HEK293 (cell line): ENCODE data around the gene SLC52A3.

Experiments used
- CTCF ChIA-PET: fragments of 350-600 bp; formaldehyde crosslinking; extraction: SDS; loops from one replicate; lab custom pipeline; 2021; ENCODE audit warnings: antibody characterized with exemption; lab: Yijun Ruan, JAX
- POLR2A ChIA-PET: fragments of 300-600 bp; formaldehyde crosslinking; extraction: SDS; loops from one replicate; lab custom pipeline; 2020; ENCODE audit warnings: antibody characterized with exemption, inconsistent platforms; lab: Yijun Ruan, JAX
- H3K27ac ChIP-seq: fragments of 200-500 bp; sonication (Bioruptor generic); 2 replicates; pipeline ENCODE4 v1.5.1; 2014; ENCODE audit warnings: low read depth, low read length, control low read depth, inconsistent platforms; ENCODE audit errors: extremely low read depth
- H3K36me3 ChIP-seq, 2 experiments: fragments of 200-500 bp in 1 of 2; sonication (Bioruptor generic) in 1 of 2; 1 replicate in 1 of 2; 2 replicates in 1 of 2; pipeline ENCODE4 v1.5.1; 2014 to 2017; ENCODE audit warnings: inconsistent platforms in 2 of 2, low read length in 2 of 2; ENCODE audit not compliant: control insufficient read depth in 2 of 2, insufficient read depth in 1 of 2
- H3K4me1 ChIP-seq: fragments of 200-500 bp; sonication (Bioruptor generic); 2 replicates; pipeline ENCODE4 v1.5.1; 2014; ENCODE audit warnings: mild to moderate bottlenecking, low read length, inconsistent platforms; ENCODE audit not compliant: control insufficient read depth, insufficient read depth
- H3K4me3 ChIP-seq: 2 replicates; pipeline ENCODE4 v1.5.1; 2011; ENCODE audit warnings: low read depth, mild to moderate bottlenecking, control low read depth, low read length, moderate library complexity
- H3K9me3 ChIP-seq: fragments of 200-500 bp; sonication (Bioruptor generic); 2 replicates; pipeline ENCODE4 v1.5.1; 2014; ENCODE audit warnings: low read depth, low read length, inconsistent platforms; ENCODE audit not compliant: control insufficient read depth, insufficient read depth
- GLI4 ChIP-seq: fragments of 450-650 bp; formaldehyde crosslinking; IDR thresholded peaks from 2 replicates; pipeline ENCODE4 v1.5.1; 2016; ENCODE audit warnings: missing biosample characterization, missing genetic modification characterization
- YY1 ChIP-seq: fragments of 450-650 bp; formaldehyde crosslinking; IDR thresholded peaks from 2 replicates; pipeline ENCODE4 v1.5.1; 2018; ENCODE audit warnings: missing biosample characterization, missing genetic modification characterization
- ZBTB21 ChIP-seq: fragments of 450-650 bp; formaldehyde crosslinking; IDR thresholded peaks from 2 replicates; pipeline ENCODE4 v1.5.1; 2017; ENCODE audit warnings: missing biosample characterization, missing genetic modification characterization
- ZNF112 ChIP-seq: fragments of 450-650 bp; formaldehyde crosslinking; IDR thresholded peaks from 2 replicates; pipeline ENCODE4 v1.5.0; 2017; ENCODE audit warnings: missing biosample characterization, missing genetic modification characterization
- ZNF19 ChIP-seq: fragments of 450-650 bp; formaldehyde crosslinking; IDR thresholded peaks from 2 replicates; pipeline ENCODE4; 2016; ENCODE audit warnings: missing biosample characterization, missing genetic modification characterization, low read depth
- ZNF2 ChIP-seq: fragments of 450-650 bp; formaldehyde crosslinking; IDR thresholded peaks from 2 replicates; pipeline ENCODE4 v1.5.1; 2016; ENCODE audit warnings: missing biosample characterization, missing genetic modification characterization
- ZNF214 ChIP-seq: fragments of 450-650 bp; formaldehyde crosslinking; IDR thresholded peaks from 2 replicates; pipeline ENCODE4 v1.5.1; 2017; ENCODE audit warnings: missing biosample characterization, mild to moderate bottlenecking, missing genetic modification characterization, borderline replicate concordance
- ZNF324 ChIP-seq: fragments of 450-650 bp; formaldehyde crosslinking; IDR thresholded peaks from 2 replicates; pipeline ENCODE4 v1.5.1; 2016; ENCODE audit warnings: missing biosample characterization, missing genetic modification characterization
- ZNF341 ChIP-seq: fragments of 450-650 bp; formaldehyde crosslinking; IDR thresholded peaks from 2 replicates; pipeline ENCODE4; 2016; ENCODE audit warnings: low read depth, missing biosample characterization, missing genetic modification characterization
- ZNF514 ChIP-seq: fragments of 450-650 bp; formaldehyde crosslinking; IDR thresholded peaks from 2 replicates; pipeline ENCODE4 v1.5.1; 2016; ENCODE audit warnings: missing biosample characterization, missing genetic modification characterization
- ZNF521 ChIP-seq: fragments of 450-650 bp; formaldehyde crosslinking; IDR thresholded peaks from 2 replicates; pipeline ENCODE4 v1.5.1; 2017; ENCODE audit warnings: missing biosample characterization, mild to moderate bottlenecking, missing genetic modification characterization
- ZNF558 ChIP-seq: fragments of 450-650 bp; formaldehyde crosslinking; IDR thresholded peaks from 2 replicates; pipeline ENCODE4 v1.5.1; 2016; ENCODE audit warnings: missing biosample characterization, missing genetic modification characterization
- ZNF585B ChIP-seq: fragments of 450-650 bp; formaldehyde crosslinking; IDR thresholded peaks from 2 replicates; pipeline ENCODE4 v1.5.1; 2016; ENCODE audit warnings: missing biosample characterization, missing genetic modification characterization
- ZNF596 ChIP-seq: fragments of 450-650 bp; IDR thresholded peaks from 2 replicates; pipeline ENCODE4 v1.5.0; 2018; ENCODE audit warnings: missing biosample characterization, mild to moderate bottlenecking, missing genetic modification characterization, moderate library complexity
- ZNF600 ChIP-seq: fragments of 450-650 bp; formaldehyde crosslinking; IDR thresholded peaks from 2 replicates; pipeline ENCODE4 v1.5.1; 2016; ENCODE audit warnings: missing biosample characterization, missing genetic modification characterization
- ZNF660 ChIP-seq: fragments of 450-650 bp; IDR thresholded peaks from 2 replicates; pipeline ENCODE4 v1.5.1; 2018; ENCODE audit warnings: missing biosample characterization, mild to moderate bottlenecking, missing genetic modification characterization
- TF ChIP-seq, protein P1 (sequence below): fragments of 450-650 bp; formaldehyde crosslinking; IDR thresholded peaks from 2 replicates; pipeline ENCODE4 v1.5.0; 2017; ENCODE audit warnings: missing biosample characterization, missing genetic modification characterization, borderline replicate concordance
- TF ChIP-seq, protein P2 (sequence below): fragments of 450-650 bp; formaldehyde crosslinking; IDR thresholded peaks from 2 replicates; pipeline ENCODE4 v1.5.1; 2016; ENCODE audit warnings: missing biosample characterization, missing genetic modification characterization, low read depth
- TF ChIP-seq, protein P3 (sequence below): fragments of 450-650 bp; formaldehyde crosslinking; IDR thresholded peaks from 2 replicates; pipeline ENCODE4 v1.5.1; 2016; ENCODE audit warnings: missing biosample characterization, missing genetic modification characterization, borderline replicate concordance
- TF ChIP-seq, protein P4 (sequence below): fragments of 450-650 bp; formaldehyde crosslinking; optimal IDR thresholded peaks from 2 replicates; pipeline ENCODE3; 2016; ENCODE audit warnings: missing biosample characterization, mild to moderate bottlenecking, missing genetic modification characterization
- TF ChIP-seq, protein P5 (sequence below): fragments of 450-650 bp; formaldehyde crosslinking; IDR thresholded peaks from 2 replicates; pipeline ENCODE4 v1.5.1; 2016; ENCODE audit warnings: missing biosample characterization, missing genetic modification characterization

The SLC52A3 gene

DNA sequence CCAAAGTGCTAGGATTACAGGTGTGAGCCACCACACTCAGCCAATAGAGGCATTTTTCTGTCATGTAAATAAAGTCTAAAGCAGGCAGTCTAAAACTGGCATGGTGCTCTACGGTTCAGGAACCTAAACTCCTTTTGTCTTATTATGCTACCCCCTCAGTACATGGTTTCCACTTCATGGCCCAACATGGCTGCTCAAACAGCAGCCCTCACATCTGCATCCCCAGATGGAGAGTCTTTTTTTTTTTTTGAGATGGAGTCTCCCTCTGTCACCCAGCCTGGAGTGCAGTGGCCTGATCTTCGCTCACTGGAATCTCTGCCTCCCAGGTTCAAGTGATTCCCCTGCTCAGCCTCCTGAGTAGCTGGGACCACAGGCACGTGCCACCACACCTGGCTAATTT lies 38.3 kb downstream of the SLC52A3 start (continued):
- TF ChIP-seq, protein P1, sequence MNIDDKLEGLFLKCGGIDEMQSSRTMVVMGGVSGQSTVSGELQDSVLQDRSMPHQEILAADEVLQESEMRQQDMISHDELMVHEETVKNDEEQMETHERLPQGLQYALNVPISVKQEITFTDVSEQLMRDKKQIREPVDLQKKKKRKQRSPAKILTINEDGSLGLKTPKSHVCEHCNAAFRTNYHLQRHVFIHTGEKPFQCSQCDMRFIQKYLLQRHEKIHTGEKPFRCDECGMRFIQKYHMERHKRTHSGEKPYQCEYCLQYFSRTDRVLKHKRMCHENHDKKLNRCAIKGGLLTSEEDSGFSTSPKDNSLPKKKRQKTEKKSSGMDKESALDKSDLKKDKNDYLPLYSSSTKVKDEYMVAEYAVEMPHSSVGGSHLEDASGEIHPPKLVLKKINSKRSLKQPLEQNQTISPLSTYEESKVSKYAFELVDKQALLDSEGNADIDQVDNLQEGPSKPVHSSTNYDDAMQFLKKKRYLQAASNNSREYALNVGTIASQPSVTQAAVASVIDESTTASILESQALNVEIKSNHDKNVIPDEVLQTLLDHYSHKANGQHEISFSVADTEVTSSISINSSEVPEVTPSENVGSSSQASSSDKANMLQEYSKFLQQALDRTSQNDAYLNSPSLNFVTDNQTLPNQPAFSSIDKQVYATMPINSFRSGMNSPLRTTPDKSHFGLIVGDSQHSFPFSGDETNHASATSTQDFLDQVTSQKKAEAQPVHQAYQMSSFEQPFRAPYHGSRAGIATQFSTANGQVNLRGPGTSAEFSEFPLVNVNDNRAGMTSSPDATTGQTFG (tag by site-specific recombination), result no peak
- TF ChIP-seq ZNF214 (tag by site-specific recombination), result no peak
- TF ChIP-seq, protein P2, sequence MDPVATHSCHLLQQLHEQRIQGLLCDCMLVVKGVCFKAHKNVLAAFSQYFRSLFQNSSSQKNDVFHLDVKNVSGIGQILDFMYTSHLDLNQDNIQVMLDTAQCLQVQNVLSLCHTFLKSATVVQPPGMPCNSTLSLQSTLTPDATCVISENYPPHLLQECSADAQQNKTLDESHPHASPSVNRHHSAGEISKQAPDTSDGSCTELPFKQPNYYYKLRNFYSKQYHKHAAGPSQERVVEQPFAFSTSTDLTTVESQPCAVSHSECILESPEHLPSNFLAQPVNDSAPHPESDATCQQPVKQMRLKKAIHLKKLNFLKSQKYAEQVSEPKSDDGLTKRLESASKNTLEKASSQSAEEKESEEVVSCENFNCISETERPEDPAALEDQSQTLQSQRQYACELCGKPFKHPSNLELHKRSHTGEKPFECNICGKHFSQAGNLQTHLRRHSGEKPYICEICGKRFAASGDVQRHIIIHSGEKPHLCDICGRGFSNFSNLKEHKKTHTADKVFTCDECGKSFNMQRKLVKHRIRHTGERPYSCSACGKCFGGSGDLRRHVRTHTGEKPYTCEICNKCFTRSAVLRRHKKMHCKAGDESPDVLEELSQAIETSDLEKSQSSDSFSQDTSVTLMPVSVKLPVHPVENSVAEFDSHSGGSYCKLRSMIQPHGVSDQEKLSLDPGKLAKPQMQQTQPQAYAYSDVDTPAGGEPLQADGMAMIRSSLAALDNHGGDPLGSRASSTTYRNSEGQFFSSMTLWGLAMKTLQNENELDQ (tag by site-specific recombination), result no peak

DNA sequence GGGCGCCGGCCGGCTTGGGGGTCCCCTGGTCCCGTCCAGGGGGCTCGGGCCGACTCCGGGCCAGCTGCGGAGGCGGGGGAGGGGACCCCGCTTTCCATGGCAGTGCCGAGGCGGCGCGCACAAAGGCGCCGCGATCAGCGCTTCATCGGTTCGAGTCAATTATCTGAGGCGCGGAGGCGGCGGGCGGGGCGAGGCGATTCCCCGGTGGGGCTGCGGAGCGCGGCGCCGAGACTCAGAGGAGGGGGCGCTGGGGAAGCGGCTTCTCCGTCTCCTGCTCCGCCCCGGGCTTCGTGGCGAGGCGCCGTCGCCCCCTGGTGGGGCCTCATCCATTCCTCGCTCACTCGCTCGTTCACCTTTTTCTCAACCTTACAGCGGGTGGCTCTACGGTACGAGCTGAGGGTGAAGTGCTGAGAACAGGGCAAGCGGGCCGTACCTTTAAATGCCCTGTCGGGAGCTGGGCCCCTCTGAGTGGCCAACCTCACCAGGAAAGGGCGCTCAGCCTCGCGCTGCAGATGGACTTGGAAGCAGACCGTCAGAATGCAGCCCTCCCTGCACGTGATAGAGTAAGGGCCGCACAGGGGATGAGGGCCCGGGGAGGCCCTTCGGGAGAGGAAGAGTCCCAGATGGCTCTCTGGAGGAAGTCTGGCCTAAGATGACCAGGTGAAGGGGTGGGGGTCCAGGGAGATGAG lies 39.9 kb downstream of the SLC52A3 start:
- H3K27ac ChIP-seq, result no peak overlapping the region
- H3K9me3 ChIP-seq, result no peaks in the 10 kb centered on the region
- ChIA-PET CTCF (interaction anchor here (0.7 to 1.8 kb wide), 24 partner anchors 8 to 1490 kb away, joined by 3 to 17 read pairs (median 4); no protein-coding TSS in a partner anchor), POLR2A (no interaction called here)
- no peaks in the 10 kb centered on the region for H3K4me1 ChIP-seq
- H3K4me3 ChIP-seq, result peak overlapping the region; percentile 30
- no peaks in the 10 kb centered on the region for H3K36me3 ChIP-seq
- TF ChIP-seq ZNF2 (tag by site-specific recombination), result no peak
- no peak for TF ChIP-seq ZNF19 (tag by site-specific recombination)
- TF ChIP-seq ZNF521 (tag by site-specific recombination), result no peak
- TF ChIP-seq ZNF558 (tag by site-specific recombination), result no peak
- peak; percentile 5; the same call in 1 of the 2 replicates for TF ChIP-seq ZNF341 (tag by site-specific recombination)
- no peak for TF ChIP-seq ZNF585B (tag by site-specific recombination)
- no peak for TF ChIP-seq ZNF514
- TF ChIP-seq ZBTB21 (tag by site-specific recombination), result no peak
- TF ChIP-seq, protein P3, sequence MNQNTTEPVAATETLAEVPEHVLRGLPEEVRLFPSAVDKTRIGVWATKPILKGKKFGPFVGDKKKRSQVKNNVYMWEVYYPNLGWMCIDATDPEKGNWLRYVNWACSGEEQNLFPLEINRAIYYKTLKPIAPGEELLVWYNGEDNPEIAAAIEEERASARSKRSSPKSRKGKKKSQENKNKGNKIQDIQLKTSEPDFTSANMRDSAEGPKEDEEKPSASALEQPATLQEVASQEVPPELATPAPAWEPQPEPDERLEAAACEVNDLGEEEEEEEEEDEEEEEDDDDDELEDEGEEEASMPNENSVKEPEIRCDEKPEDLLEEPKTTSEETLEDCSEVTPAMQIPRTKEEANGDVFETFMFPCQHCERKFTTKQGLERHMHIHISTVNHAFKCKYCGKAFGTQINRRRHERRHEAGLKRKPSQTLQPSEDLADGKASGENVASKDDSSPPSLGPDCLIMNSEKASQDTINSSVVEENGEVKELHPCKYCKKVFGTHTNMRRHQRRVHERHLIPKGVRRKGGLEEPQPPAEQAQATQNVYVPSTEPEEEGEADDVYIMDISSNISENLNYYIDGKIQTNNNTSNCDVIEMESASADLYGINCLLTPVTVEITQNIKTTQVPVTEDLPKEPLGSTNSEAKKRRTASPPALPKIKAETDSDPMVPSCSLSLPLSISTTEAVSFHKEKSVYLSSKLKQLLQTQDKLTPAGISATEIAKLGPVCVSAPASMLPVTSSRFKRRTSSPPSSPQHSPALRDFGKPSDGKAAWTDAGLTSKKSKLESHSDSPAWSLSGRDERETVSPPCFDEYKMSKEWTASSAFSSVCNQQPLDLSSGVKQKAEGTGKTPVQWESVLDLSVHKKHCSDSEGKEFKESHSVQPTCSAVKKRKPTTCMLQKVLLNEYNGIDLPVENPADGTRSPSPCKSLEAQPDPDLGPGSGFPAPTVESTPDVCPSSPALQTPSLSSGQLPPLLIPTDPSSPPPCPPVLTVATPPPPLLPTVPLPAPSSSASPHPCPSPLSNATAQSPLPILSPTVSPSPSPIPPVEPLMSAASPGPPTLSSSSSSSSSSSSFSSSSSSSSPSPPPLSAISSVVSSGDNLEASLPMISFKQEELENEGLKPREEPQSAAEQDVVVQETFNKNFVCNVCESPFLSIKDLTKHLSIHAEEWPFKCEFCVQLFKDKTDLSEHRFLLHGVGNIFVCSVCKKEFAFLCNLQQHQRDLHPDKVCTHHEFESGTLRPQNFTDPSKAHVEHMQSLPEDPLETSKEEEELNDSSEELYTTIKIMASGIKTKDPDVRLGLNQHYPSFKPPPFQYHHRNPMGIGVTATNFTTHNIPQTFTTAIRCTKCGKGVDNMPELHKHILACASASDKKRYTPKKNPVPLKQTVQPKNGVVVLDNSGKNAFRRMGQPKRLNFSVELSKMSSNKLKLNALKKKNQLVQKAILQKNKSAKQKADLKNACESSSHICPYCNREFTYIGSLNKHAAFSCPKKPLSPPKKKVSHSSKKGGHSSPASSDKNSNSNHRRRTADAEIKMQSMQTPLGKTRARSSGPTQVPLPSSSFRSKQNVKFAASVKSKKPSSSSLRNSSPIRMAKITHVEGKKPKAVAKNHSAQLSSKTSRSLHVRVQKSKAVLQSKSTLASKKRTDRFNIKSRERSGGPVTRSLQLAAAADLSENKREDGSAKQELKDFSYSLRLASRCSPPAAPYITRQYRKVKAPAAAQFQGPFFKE (tag by site-specific recombination), result no peak
- peak; percentile 31; the same call in 1 of the 2 replicates for TF ChIP-seq ZNF600 (tag by site-specific recombination)
- TF ChIP-seq ZNF596 (tag by site-specific recombination), result peak; percentile 60
- TF ChIP-seq YY1 (tag by site-specific recombination), result no peak
- no peak for TF ChIP-seq GLI4 (tag by site-specific recombination)
- TF ChIP-seq ZNF324 (tag by site-specific recombination), result no peak
- TF ChIP-seq ZNF660 (tag by site-specific recombination), result no peak
- TF ChIP-seq, protein P4, sequence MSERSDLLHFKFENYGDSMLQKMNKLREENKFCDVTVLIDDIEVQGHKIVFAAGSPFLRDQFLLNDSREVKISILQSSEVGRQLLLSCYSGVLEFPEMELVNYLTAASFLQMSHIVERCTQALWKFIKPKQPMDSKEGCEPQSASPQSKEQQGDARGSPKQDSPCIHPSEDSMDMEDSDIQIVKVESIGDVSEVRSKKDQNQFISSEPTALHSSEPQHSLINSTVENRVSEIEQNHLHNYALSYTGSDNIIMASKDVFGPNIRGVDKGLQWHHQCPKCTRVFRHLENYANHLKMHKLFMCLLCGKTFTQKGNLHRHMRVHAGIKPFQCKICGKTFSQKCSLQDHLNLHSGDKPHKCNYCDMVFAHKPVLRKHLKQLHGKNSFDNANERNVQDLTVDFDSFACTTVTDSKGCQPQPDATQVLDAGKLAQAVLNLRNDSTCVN (tag by site-specific recombination), result peak; percentile 82
- TF ChIP-seq, protein P5, sequence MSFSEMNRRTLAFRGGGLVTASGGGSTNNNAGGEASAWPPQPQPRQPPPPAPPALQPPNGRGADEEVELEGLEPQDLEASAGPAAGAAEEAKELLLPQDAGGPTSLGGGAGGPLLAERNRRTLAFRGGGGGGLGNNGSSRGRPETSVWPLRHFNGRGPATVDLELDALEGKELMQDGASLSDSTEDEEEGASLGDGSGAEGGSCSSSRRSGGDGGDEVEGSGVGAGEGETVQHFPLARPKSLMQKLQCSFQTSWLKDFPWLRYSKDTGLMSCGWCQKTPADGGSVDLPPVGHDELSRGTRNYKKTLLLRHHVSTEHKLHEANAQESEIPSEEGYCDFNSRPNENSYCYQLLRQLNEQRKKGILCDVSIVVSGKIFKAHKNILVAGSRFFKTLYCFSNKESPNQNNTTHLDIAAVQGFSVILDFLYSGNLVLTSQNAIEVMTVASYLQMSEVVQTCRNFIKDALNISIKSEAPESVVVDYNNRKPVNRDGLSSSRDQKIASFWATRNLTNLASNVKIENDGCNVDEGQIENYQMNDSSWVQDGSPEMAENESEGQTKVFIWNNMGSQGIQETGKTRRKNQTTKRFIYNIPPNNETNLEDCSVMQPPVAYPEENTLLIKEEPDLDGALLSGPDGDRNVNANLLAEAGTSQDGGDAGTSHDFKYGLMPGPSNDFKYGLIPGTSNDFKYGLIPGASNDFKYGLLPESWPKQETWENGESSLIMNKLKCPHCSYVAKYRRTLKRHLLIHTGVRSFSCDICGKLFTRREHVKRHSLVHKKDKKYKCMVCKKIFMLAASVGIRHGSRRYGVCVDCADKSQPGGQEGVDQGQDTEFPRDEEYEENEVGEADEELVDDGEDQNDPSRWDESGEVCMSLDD, result peak; percentile 77
- TF ChIP-seq ZNF112 (tag by site-specific recombination), result no peak
